BJ (cell line): ENCODE measurements around the gene KBTBD13. TPM values are rescaled to one million over a fixed set of nuclear protein-coding genes. Genes with fewer than 3 reads are reported as not detected.
"Not testable (repeated sequence)": the region's sequence is repeated elsewhere in the genome, so short reads cannot be mapped to it uniquely, and the experiment has no call there.

Source experiments
- CTCF ChIA-PET: fragments of 350-600 bp; formaldehyde crosslinking; extraction: SDS; loops from one replicate; lab custom pipeline; 2021; ENCODE audit warnings: antibody characterized with exemption, inconsistent platforms; lab: Yijun Ruan, JAX
- POLR2A ChIA-PET: fragments of 300-600 bp; sonication (Branson Sonifier 250); formaldehyde crosslinking; extraction: SDS; loops from one replicate; lab custom pipeline; 2021; ENCODE audit warnings: antibody characterized with exemption; lab: Charles Lee
- DNase-seq: peaks from one replicate; pipeline ENCODE4 v3.0.0-alpha.2; 2011; ENCODE audit warnings: low read depth
- H3K27me3 ChIP-seq: 2 replicates; pipeline ENCODE4 v1.6.0; 2011; ENCODE audit warnings: low read length; ENCODE audit not compliant: control insufficient read depth, insufficient read depth
- H3K36me3 ChIP-seq: 2 replicates; pipeline ENCODE4 v1.5.1; 2011; ENCODE audit warnings: low read length; ENCODE audit not compliant: control insufficient read depth, insufficient read depth
- H3K4me3 ChIP-seq: 2 replicates; pipeline ENCODE4 v1.5.1; 2011; ENCODE audit warnings: low read depth, mild to moderate bottlenecking, control low read depth, low read length
- polyA plus RNA-seq: library from polyadenylated mRNA; depleted of rRNA; stranded (reverse); fragments of >200 nt; gene quantifications from 2 replicates; pipeline ENCODE4 v1.2.3, GENCODE V29; 2011
- TF ChIP-seq, protein P1 (sequence below): IDR thresholded peaks from 2 replicates; pipeline ENCODE4 v1.5.1; 2011; ENCODE audit warnings: low read depth, mild to moderate bottlenecking, control low read depth, inconsistent platforms, low read length, moderate library complexity; ENCODE audit not compliant: insufficient read depth

The KBTBD13 gene
- polyA plus RNA-seq, 1 experiment, result not detected

DNA sequence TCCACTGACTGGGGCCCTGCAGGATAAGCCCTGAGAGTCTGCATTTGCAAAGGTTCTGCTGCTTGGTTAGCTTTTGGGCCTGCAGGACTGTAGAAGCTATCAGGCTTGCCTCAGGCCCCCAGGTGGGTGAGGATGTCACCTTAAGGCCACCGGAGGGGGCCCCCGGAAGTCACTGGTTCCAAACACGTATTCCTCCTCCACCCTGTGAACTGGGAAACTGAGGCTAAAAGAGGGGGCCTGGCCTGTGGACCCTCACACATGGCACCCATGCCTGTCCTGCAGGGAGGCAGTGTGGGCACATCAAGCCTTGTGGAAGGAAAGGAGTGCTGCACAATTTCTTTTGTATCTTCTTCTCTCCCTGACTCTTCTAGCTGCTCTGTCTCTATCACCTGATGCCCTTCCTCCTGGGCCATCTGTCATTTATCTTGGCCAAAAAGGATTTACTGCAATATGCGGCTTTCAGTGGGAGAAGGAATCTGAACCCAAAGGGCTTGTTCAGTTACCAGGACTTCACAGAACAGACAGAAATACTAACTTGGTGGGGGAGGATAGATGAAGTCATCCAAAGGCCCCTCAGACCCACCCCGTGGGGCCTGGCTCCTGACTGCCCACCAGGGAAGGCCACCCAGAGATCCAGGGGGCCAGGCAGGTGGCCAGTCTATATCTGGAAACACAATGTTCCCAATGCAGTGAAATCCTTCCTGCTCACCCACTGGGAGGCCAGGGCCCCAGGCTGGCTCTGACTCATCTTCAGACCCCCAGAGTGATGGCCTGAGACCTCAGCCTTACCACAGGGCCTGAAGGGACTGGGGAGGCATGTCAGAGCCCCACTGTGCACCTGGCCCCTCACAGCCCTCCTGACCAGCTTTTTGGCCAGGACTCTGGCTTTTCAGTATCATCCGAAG is 20.2 kb downstream of the KBTBD13 start:
- ChIA-PET CTCF (interaction anchor here (1.2 to 1.6 kb wide), 3 partner anchors 10 to 42 kb away, joined by 3 to 13 read pairs (median 5); no protein-coding TSS in a partner anchor), POLR2A (no interaction called here)
- no peak for DNase-seq

DNA sequence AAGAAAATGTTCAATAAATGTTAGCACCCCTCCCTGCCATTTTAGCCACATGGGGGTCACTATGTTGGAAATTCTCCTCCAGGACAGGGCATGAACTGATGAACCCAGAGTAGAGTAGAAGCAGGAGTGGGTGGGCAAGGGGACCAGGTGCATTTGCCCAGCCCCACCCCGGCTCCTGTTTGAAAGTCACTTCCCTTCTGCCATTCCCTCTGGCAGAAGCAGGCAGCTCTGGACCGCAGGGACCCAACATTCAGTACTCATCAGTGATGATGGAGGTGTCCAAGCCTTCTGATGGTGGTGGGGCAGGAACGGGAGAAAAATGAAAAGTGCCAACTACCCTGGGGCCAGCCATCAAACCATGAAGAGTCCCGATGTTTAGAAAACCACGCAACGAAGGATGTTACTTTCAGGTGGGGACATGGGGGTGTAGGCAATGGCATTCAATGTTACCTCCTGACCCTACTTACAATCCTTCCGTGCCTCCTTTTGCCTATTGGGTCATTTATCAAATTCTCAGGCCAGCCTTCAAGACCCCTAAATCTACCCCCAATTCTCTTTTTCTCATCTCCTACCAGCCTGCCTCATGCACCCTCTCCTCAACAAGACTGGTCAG is 21.2 kb downstream of the KBTBD13 start:
- Histone ChIP-seq H3K36me3 (peaks cover 15% of the 10 kb centered on the region), H3K4me3 (no peak overlapping the region), H3K27me3 (no peaks in the 10 kb centered on the region)
- TF ChIP-seq, protein P1, sequence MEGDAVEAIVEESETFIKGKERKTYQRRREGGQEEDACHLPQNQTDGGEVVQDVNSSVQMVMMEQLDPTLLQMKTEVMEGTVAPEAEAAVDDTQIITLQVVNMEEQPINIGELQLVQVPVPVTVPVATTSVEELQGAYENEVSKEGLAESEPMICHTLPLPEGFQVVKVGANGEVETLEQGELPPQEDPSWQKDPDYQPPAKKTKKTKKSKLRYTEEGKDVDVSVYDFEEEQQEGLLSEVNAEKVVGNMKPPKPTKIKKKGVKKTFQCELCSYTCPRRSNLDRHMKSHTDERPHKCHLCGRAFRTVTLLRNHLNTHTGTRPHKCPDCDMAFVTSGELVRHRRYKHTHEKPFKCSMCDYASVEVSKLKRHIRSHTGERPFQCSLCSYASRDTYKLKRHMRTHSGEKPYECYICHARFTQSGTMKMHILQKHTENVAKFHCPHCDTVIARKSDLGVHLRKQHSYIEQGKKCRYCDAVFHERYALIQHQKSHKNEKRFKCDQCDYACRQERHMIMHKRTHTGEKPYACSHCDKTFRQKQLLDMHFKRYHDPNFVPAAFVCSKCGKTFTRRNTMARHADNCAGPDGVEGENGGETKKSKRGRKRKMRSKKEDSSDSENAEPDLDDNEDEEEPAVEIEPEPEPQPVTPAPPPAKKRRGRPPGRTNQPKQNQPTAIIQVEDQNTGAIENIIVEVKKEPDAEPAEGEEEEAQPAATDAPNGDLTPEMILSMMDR, result no peak
- DNase-seq, result no peak
- ChIA-PET CTCF (no interaction called here), POLR2A (no interaction called here)

More for the DNA sequence above, 20.2 kb downstream of the KBTBD13 start:
- TF ChIP-seq, protein P1, result no peak
- no peak overlapping the region for H3K4me3 ChIP-seq
- H3K36me3 ChIP-seq, result peaks cover 15% of the 10 kb centered on the region
- no peaks in the 10 kb centered on the region for H3K27me3 ChIP-seq

DNA sequence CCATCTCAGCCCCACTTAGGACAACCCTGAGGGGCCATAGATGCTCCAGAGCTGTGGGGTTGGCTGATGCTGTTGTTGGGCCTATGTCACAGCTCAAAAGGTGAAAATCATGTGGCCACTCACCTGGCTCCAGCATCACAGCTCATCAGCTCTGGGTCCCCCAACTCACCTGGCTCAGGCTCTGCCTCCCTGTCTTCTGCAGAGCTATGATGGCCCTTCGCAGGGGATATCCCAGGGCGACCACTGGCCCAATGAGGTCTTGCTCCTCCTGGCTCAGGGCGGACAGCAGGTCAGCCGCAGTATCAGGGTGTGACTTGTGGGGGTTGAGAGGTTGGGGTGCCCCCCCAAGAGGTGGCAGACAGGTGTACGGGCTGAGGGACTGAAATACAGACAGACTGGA is 22.8 kb downstream of the KBTBD13 start:
- no peak overlapping the region for H3K4me3 ChIP-seq
- peaks cover 12% of the 10 kb centered on the region for H3K36me3 ChIP-seq
- no peak for DNase-seq
- CTCF ChIA-PET, result interaction anchor here (0.8 to 5.6 kb wide), 2 partner anchors 21 to 46 kb away, joined by 3 to 70 read pairs; no protein-coding TSS in a partner anchor
- TF ChIP-seq, protein P1, result no peak
- POLR2A ChIA-PET, result no interaction called here
- H3K27me3 ChIP-seq, result no peaks in the 10 kb centered on the region

DNA sequence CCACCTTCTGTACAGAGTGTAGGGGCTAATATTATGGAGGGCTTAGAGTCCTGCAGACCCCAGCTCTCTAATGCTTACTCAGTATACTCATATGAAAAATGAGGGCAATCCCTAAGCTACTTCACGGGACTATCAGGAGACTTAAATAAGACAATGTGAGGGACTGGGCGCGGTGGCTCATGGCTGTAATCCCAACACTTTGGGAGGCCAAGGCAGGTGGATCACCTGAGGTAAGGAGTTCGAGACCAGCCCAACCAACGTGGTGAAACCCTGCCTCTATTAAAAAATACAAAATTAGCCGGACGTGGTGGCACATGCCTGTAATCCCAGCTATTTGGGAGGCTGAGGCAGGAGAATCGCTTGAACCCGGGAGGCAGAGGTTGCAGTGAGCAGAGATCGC is 23.3 kb downstream of the KBTBD13 start:
- CTCF ChIA-PET, result interaction anchor here (0.8 to 5.6 kb wide), 6 partner anchors 11 to 46 kb away, joined by 3 to 70 read pairs (median 14); partner anchors contain the start of gene UBAP1L
- H3K36me3 ChIP-seq, result peaks cover 12% of the 10 kb centered on the region
- H3K27me3 ChIP-seq, H3K4me3 ChIP-seq, DNase-seq, POLR2A ChIA-PET: not testable (repeated sequence)

DNA sequence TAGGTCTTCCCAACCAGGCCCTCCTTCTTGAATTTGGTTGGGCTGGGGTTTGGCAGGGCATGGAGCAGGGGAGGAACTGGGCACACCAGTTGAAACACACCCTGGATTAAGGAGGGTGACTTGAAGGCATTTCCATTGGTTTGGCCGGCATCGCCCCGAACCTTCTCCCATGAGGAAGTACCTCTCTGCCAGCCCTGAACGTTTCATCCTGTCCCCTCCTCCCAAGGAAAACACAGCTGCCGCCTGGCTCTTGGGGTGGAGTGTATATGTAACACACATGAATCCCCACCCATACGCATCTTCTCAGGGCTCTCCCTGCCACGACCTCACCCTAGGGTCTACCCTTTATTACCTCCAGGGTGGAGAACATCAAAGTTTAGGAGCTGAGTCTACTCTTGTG is 23.9 kb downstream of the KBTBD13 start:
- ChIA-PET CTCF (interaction anchor here (0.8 to 5.6 kb wide), 11 partner anchors 8 to 67 kb away, joined by 3 to 70 read pairs (median 7); partner anchors contain the start of gene UBAP1L), POLR2A (no interaction called here)
- no peak overlapping the region for H3K4me3 ChIP-seq
- DNase-seq, result no peak
- TF ChIP-seq, protein P1, result no peak
- no peaks in the 10 kb centered on the region for H3K27me3 ChIP-seq
- peaks cover 15% of the 10 kb centered on the region for H3K36me3 ChIP-seq
